Left renal cortex interstitium (tissue), 4 donors: ENCODE data around the gene TMEM119. TPM values are rescaled to one million over a fixed set of nuclear protein-coding genes. Genes with fewer than 3 reads are reported as not detected.
"Not testable (repeated sequence)": the region's sequence is repeated elsewhere in the genome, so short reads cannot be mapped to it uniquely, and the experiment has no call there.

Experiments
- DNase-seq, 4 donors: peaks; one replicate each; pipeline ENCODE4 v3.0.0-alpha.2; 2013; ENCODE audit warnings: low read depth in 4 of 4, low spot score in 2 of 4, missing footprints in 1 of 4
- polyA plus RNA-seq, 4 donors: library from polyadenylated mRNA; unstranded; fragments of 120-200 nt; gene quantifications; one replicate each; pipeline ENCODE4 v1.2.1, GENCODE V29; 2013; ENCODE audit not compliant: insufficient read length in 4 of 4

The TMEM119 gene
- polyA plus RNA-seq, 4 donors = 18.1 to 34.2 (median 24.5) TPM

DNA sequence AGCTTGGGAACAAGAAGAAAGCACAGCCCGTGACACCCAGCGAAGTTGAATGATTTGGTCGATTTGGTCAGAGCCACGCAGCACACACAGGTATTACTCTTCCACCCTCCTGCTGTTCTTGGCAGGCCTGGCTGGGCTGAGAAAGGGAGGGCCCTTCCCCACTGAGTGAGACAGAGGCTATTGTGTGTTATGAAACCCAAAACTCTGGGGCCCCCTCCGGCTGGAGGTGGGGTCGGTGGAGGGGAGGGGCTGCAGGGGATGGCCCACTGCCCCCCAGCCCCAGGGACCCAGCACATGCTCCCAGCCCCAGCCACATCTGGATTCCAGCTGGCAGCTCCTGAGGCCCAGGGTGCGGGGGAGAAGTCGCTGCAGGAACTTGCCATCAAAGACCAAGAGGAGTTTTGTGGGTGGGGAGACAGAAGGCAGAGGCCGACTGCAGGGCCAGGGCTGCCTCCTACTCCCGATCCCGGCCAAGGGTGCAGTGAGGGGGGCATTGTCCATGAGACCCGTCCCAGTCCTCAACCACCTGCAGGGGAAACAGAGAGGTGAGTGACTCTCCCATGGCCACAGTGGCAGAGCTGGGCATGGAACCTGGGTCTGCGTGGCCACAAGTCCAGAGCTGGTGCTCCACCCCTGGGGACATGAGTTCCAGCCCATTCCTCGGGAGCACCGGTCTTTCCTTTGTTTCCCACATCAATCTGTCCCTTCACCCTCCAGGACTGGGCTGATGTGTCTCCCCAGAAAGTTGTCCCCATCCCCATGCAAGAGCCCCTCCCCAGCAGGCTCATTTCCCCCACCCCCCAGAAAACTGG, 8.7 kb downstream of the TMEM119 start:
- peak in 2 of 4 donors; percentile 45 to 49 for DNase-seq

DNA sequence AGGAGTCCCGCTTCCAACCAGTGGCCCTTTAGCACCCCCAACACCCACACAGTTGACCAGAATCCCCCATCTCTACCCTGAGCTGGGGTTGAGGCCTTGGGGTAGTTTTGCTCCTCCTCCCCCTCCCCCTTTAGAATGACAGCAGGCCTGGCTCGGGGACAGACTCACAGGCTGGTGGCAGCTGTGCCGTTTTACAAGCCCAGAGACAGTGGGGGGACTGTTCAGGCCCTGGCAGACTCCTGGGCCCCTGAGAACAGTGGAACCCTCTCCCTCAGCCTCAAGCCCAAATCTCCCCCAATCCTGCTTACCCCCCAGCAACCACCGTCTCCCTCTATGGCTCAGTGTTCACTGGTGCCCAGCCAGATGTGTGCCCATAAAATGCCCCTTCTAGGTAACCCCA, 10.1 kb downstream of the TMEM119 start:
- DNase-seq = no peak

GRCh38 chr12:108586306-108586705, 11.6 kb downstream of the TMEM119 start:
- no peak for DNase-seq

GRCh38 chr12:108585864-108586263, 12.0 kb downstream of the TMEM119 start:
- no peak for DNase-seq

GRCh38 chr12:108584456-108585065, 13.3 kb downstream of the TMEM119 start:
- no peak for DNase-seq

GRCh38 chr12:108583991-108584390, 13.9 kb downstream of the TMEM119 start:
- DNase-seq = no peak

DNA sequence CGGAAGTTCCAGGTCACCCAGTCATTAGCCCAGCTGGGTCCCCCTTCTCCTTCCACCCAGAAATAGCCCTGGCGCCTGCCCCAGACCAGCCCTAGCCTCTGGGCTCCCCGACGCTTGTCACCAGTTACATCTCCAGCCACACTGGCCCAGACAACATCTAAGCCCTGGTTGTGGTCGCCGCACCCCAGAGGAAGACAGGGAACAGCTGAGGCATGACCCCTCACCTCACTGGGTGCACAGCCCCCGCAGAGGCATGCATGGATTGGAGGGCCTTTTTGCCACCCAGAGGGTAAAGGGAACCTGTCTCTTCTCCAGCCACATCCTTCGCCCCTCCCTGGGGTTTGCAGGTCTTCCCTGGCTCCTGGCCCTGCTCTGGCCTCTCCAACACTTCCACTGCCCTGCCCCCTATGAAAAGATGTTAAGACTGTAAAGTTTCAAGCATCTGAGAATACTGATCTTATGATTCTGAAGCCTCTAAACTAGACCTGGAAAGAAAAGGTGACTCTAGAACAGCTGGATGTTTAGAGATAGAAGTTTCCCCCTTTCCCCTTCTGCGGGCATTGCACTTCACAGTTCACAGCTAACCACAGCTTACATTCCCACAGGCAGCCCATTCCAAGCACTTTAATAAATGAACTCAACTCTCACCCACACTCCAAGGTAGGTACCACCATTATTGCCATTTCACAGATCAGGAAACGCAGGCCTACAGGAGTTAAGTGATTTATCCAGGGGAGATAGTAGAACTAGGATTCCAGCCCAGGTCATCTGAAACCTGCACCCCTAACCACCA, 14.7 kb downstream of the TMEM119 start:
- DNase-seq = no peak

DNA sequence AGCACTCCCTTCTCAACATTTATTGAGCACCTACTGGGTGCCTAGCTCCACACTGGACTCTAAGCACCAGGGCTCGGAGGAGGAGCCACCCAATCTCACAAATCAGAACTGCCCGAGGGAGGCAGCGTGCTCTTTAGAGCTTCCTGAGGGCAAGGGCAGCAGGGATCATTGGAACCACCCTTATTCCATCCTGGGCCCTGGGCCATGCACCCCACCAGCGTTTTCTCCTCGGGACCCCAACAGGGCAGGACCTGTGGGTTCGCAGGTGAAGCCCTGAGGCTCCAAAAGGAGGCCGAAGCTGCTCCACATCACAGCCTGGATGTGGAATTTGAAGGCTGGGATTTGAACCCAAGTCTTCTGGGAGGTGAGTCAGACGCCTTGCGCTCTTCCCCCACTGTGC, 15.4 kb downstream of the TMEM119 start:
- DNase-seq = no peak

DNA sequence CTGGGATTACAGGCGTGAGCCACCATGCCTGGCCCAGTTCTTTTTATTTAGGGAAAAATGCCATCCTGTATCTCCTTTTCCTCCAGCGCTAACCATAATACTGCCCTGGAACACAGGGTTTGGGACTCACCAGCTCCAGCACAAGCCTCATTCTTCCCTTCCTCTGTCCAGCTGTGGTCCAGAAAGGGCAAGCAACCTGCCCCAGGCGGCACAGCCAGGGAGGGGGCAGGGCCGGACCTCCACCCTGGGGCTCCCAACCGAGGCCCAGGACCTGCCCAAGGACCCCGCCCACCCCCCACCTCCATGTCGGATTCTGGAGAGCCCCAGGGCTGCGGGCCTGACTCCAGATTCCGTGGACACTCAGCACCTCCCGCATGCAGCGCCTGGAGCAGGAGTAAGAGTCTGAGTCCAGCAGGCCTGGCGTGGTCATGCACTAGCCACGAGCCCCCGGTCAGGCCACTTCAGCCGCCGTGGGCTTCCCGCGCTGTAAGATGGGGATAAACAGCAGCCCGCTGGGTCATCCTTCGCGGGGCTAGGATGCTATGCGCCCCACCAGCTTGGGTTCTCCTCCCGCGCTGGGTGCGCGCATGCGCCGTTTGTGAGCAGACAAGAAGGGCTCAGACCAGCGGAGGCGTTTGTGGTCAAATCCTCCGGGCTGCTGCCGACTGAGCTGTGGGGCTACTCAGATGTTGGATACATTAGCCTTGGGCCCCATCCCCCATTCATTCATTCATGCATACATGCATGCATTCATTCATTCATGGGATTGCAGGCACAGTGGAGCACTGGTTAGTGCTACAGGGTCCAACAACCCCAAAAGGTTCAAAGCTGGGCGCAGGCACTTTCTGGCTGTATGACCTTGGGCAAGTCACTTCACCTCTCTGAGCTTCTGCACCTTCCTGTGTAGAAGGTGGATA, 16.3 kb downstream of the TMEM119 start:
- DNase-seq = no peak

DNA sequence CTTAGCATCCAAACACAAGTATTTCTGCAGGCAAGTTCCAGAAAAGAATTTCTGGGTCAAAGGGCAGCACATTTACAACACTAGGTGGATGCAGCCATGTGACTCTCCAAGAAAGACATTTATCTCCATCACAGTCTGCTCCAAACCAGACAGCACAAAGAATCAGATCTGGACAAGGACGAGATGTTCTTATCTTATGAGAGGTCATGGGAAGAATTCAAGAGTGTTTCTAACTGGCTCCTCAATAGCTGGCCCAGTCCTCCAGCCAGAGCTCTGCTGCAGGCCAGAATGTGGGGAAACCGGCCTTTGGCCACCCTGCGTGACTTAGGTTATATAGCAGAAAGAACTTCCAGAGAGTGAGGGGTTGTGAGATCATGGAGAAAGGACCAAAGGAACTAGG, 17.4 kb downstream of the TMEM119 start:
- no peak for DNase-seq

DNA sequence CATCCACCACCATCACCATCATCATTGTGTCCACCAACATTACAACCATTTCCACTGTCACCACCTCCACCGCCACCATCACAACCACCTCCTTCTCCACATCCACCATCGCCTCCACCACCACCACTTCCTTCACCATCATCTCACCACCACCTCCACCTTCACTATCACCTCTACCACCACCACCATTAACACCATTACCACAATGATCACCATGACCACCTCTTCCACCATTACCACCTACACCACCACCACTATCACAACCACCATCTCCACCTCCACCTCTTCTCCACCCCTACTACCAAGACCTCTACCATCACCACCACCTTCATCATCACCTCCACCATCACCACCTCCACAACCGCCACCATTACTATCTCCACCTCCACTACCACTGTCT, 19.1 kb downstream of the TMEM119 start:
- DNase-seq = no peak

DNA sequence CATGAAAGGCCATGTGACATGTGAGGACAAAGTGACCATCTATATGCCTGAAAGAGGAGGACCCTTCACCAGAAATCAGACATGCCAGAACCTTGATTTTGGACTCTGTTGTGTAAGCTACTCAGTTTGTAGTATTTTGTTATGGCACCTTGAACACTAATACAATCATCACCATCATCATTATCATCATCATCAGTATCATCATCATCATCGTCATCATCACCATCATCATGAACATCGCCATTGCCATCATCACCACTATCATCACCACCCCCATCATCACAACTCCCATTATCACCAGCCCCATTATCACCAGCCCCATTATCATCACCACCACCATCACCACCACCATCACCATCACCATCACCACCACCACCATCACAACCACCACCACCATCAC, 19.6 kb downstream of the TMEM119 start:
- DNase-seq = no peak

DNA sequence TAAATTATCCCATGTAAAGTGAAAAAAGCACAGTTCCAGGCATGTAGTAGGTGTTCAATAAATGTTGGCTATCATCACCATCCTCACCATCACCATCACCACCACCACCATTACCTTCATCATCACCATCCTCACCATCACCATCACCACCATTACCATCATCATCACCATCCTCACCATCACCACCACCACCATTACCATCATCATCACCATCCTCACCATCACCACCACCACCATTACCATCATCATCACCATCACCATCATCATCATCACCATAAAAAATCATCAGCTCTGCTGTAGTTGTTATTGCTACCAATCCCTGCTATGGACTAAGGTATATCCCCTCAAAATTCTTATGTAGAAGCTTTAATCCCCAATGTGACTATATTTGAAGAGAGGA, 20.4 kb downstream of the TMEM119 start:
- DNase-seq = no peak

GRCh38 chr12:108576660-108577234, 21.1 kb downstream of the TMEM119 start:
- no peak for DNase-seq

DNA sequence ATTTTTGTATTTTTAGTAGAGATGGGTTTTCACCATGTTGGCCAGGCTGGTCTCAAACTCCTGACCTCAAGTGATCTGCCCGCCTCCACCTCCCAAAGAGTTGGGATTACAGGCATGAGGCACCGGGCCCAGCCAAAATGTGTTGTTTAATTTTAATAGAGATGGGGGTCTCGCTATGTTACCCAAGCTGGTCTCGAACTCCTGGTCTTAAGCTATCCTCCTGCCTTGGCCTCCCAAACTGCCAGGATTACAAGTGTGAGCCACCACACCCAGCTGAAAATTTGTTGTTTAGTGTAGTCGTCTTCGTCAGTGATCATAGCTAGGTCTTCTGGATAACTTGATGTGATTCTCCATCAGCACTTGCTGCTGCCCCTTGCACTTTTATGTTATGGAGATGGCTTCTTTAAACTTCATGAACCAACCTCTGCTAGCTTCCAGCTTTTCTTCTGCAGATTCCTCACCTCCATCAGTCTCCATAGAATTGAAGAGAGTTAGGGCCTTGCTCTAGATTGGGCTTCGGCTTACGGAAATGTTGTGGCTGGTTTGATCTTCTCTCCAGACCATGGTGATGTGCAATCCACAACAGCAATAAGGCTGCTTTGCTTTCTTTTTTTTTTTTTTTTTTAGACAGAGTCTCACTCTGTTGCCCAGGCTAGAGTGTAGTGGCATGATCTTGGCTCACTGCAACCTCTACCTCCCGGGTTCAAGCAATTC, 22.5 kb downstream of the TMEM119 start:
- no peak for DNase-seq

DNA sequence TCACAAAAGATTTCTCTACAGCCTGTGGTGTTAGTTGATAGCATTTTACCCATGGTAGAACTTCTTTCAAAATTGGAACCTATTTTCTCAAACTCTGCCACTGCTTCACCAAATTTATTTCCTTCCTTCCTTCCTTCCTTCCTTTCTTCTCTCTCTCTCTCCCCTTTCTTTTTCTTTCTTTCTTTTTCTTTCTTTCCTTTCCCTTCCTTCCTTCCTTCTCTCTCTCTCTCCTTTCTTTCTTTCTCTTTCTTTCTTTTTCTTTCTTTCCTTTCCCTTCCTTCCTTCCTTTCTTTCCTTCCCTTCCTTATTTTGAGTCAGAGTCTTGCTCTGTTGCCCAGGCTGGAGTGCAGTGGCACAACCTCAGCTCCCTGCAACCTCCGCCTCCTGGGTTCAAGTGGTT, 23.6 kb downstream of the TMEM119 start:
- DNase-seq = not testable (repeated sequence)

GRCh38 chr12:108573317-108573716, 24.6 kb downstream of the TMEM119 start:
- no peak for DNase-seq

GRCh38 chr12:108572166-108572790, 25.6 kb downstream of the TMEM119 start:
- no peak for DNase-seq

DNA sequence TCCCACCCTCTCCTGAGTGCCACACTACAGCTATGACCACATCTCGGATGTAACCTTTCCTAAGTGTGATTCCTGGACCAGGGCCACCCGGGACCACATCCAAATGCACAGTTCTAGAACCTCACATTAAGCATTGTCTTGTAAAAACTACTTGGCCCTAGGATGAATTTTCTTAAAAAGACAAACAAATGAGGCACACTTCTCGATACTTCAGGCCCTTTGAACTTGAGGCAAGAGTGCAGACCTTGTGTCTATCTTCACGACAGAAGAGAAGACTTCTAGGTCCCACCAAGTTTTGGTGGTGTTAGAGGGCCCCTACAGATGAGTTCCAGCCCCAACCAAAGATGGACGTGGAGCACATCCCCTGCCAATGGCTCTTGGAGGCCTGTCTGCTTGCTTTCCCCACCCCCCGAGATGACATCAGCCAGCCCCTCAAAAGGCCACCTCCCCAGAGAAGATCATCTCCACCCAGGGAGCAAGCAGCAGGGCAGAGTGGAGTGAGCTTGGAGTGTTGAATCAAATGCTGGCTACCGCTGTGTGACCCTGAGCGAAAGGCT, 26.2 kb downstream of the TMEM119 start:
- no peak for DNase-seq
